ENCODE results near the gene CEP131.

GRCh38 chr17:81159611-81160265 is 63.0 kb downstream of the CEP131 start:
- TF ChIP-seq JUN (IDR thresholded peaks at IDR 0.05) (no peak), MAFK (IDR thresholded peaks at IDR 0.05; ENCODE audit: partially characterized antibody) (no peak), CTCF (IDR thresholded peaks at IDR 0.05) (no peak), REST (IDR thresholded peaks at IDR 0.05) (no peak), TP53 (CRISPR knock-in tag; IDR thresholded peaks at IDR 0.05) (no peak), FOSL2 (IDR thresholded peaks at IDR 0.05) (no peak), FOSL2 (CRISPR knock-in tag; IDR thresholded peaks at IDR 0.05) (no peak), POLR2A (IDR thresholded peaks at IDR 0.05; ENCODE audit: low read length) (no peak), RNF2 (IDR thresholded peaks at IDR 0.05; ENCODE audit: borderline replicate concordance, low read depth) (no peak), MAZ (IDR thresholded peaks at IDR 0.05; ENCODE audit: borderline replicate concordance, low read depth, low read length) (no peak), POLR2AphosphoS2 (conservative IDR thresholded peaks at IDR 0.05; ENCODE audit: low read length) (no peak), BCL3 (IDR thresholded peaks at IDR 0.05) (no peak), EP300 (IDR thresholded peaks at IDR 0.05) (no peak), MAX (IDR thresholded peaks at IDR 0.05) (no peak)

Data from A549 (cell line).